GM21423 (cell line): ENCODE data around the gene SCN7A.

Experiments used
- ATAC-seq: cut with Tn5 transposase; IDR thresholded peaks from one replicate; pipeline ENCODE4 v1.9.1; 2021; ENCODE audit warnings: mild to moderate bottlenecking, moderate library complexity; ENCODE audit not compliant: unreplicated experiment

SCN7A gene

GRCh38 chr2:166404831-166405568, 89.0 kb downstream of the SCN7A start:
- ATAC-seq, result no peak

DNA sequence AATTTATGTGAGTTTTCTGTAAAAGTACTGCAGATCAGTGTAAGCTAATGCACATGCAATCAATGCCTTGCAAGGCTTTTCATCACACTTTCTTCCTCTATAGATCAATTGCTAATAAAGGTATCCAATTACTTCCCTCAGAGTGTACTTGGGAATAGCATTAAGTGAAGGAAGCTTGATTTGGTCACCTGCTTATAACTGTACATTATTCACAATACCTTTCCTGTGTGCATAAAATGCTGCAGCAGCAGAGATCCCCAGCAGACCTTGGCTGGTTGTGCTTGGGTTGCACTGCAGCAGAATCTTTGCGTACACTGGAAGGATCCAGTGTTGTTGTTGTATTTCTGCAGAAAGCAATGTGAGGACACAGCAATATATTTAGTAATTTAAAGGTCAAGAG, 99.8 kb downstream of the SCN7A start:
- no peak for ATAC-seq

GRCh38 chr2:166393008-166393407, 101.0 kb downstream of the SCN7A start:
- ATAC-seq, result no peak

- ATAC-seq, result no peak
Measured at GRCh38 chr2:166388481-166389070, 105.5 kb downstream of the SCN7A start.

GRCh38 chr2:166385313-166385712, 108.7 kb downstream of the SCN7A start:
- no peak for ATAC-seq

GRCh38 chr2:166384774-166385173, 109.3 kb downstream of the SCN7A start:
- no peak for ATAC-seq

DNA sequence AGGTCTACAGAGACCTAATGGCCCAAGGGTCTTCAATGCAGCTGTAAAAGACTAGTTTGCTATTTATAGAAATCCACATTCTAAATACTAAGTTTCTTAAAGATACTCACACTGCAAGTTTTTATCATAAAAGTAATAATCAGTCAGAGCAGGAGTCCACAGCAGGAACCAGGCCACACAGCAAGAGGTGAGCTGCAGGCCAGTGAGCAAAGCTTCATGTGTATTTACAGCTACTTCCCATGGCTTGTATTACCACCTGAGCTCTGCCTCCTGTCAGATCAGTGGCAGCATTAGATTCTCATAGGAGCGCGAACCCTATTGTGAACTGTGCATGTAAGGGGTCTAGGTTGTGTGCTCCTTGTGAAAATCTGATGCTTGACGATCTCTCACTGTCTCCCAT, 111.6 kb downstream of the SCN7A start:
- no peak for ATAC-seq

- no peak for ATAC-seq
Measured at GRCh38 chr2:166380615-166381014, 113.4 kb downstream of the SCN7A start.

DNA sequence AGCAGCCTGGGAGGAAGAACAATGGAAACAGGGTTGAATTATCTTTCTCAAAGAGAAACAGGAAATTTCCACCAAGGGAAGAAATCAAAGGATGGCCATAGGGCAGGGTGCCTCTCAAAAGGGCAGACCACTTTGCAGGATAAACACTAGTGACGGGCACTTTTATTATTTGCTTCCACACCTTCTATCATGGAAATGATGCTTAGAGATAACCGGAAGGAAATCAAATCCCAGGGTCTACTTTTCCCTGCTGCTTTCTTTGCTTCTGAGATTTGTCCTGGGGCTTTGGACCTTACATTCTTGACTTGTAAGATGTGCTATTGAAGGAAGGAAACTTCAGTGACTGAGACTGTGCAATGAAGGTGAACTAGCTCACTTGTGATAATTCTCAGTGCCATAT, 117.2 kb downstream of the SCN7A start:
- no peak for ATAC-seq

GRCh38 chr2:166376488-166376828, 117.6 kb downstream of the SCN7A start:
- ATAC-seq, result no peak

- peak; percentile 59 for ATAC-seq
Measured at GRCh38 chr2:166375736-166376487, 118.1 kb downstream of the SCN7A start, which contains the start of gene SCN9A. Gene SCN9A (minus strand): TSS chr2:166375944. CDS start chr2:166311756, 64,188 bp downstream.

GRCh38 chr2:166375195-166375735, 118.8 kb downstream of the SCN7A start:
- ATAC-seq, result peak; percentile 23

DNA sequence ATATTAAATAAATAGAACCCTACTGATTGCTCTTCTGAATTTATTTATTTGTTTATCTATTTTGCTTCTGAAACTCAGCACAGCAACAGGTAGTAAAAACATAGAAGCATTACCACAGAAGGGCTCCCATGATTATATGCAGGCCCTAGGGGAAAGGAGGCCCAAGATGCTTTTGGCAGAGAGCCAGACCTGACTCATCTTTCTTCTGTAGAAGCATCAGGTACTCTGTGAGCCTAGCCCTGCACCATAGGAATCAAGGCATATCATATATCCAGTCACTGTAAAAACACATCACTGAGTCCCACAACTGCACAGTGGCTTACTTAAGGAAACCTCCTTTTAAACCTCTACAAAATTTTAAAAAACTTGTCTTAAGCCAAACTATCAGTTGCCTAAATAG, 120.1 kb downstream of the SCN7A start:
- ATAC-seq, result no peak

DNA sequence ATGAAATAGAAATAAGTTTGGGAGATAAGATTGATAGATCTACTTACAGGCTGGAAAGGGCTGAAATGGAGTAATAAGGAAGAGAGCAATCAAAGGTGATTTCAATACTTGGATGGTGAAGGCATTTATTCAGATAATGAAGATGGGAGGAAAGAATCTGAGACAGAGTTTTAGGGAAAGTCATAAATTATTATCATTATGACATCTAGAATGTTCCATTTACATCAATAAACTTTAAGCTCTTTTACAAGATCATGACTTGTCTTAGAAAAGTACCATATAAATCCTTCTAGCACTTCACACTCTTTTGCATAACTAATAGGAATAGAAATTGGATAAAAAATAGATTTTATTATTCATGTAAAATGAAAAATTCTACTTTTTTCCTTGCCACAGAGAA, 120.5 kb downstream of the SCN7A start:
- ATAC-seq, result no peak

- ATAC-seq, result no peak
Measured at GRCh38 chr2:166373105-166373504, 120.9 kb downstream of the SCN7A start.

- ATAC-seq, result no peak
Measured at GRCh38 chr2:166372046-166372445, 122.0 kb downstream of the SCN7A start.

- ATAC-seq, result no peak
Measured at GRCh38 chr2:166365803-166366420, 128.1 kb downstream of the SCN7A start.

DNA sequence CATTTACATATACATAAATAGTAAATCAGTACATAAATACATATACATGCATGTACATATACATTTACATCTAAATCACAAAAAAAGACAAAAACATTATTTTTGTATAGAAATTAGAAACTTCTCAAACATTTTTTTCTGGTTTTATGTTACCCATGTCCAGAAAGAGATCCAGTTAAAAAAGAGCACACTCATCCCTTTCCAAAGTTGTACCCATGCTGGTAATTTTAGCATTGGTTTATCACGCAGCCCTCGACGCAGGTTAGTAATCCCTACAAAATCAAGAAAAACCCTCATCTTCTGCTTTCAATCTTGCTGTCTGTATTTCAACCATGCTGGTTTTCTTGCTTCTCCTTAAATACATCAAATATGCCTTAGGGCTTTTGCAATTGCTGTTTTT, 128.8 kb downstream of the SCN7A start:
- ATAC-seq, result no peak

DNA sequence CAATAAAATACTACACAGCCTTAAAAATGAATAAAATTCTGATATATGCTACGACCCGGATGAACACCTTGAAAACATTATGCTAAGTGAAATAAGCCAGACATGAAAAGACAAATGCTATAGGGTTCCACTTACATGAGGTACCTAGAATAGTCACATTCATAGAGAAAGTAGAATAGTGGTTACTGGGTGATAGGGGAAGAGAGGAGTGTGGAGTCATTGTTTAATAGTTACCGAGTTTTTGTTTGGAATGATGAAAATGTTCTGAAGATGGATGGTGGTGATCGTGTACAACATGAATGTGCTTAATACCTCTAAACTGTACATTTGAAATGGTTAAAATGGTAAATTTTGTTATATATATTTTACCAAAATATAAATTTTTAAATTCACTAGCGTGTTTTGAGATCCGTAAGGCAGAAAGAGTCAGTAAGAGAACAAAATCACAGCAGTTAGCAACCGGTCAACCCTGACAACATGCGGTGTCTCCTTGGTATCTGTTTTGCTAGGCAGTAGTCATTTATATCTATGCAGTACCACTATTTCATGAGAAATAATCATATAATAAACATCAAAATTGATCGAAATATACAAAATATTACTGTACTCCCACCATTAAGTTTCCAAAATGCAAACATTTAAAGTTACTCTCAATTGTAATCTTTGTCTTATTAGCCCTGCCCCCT, 129.4 kb downstream of the SCN7A start:
- no peak for ATAC-seq

GRCh38 chr2:166361351-166362153, 132.5 kb downstream of the SCN7A start:
- ATAC-seq, result no peak
